Naive thymus-derived CD4-positive, alpha-beta T cell (primary cell): ENCODE results near the gene PBX3. TPM values are rescaled to one million over a fixed set of nuclear protein-coding genes. Genes with fewer than 3 reads are reported as not detected.
A peak's percentile ranks its signal among the peaks of the same experiment; 100 is the strongest.
"Not testable (repeated sequence)": the region's sequence is repeated elsewhere in the genome, so short reads cannot be mapped to it uniquely, and the experiment has no call there.

Experiments used
- ATAC-seq: fragments of 150-1000 bp; cut with Tn5 transposase; 2 replicates; pipeline ENCODE4 v1.10.0; 2021; ENCODE audit warnings: mild to moderate bottlenecking, moderate library complexity
- CTCF ChIA-PET: fragments of 350-600 bp; sonication (Branson Sonifier 250); formaldehyde crosslinking; loops from one replicate; lab custom pipeline; 2021; ENCODE audit warnings: antibody characterized with exemption; lab: Charles Lee
- POLR2A ChIA-PET: fragments of 350-600 bp; sonication (Branson Sonifier 250); formaldehyde crosslinking; loops from one replicate; lab custom pipeline; 2021; ENCODE audit warnings: antibody characterized with exemption, inconsistent platforms; lab: Charles Lee
- DNase-seq, 9 donors: peaks; one replicate each; pipeline versions ENCODE4 v3.0.0 to v3.0.0-alpha.2; 2020 to 2022; ENCODE audit warnings: mixed read lengths in 1 of 9
- H3K27ac ChIP-seq: one replicate; pipeline ENCODE4 v1.7.0; 2013; ENCODE audit warnings: mild to moderate bottlenecking, low read depth, low read length, moderate library complexity
- H3K27me3 ChIP-seq, 2 donors: one replicate each; pipeline ENCODE4 v1.7.0; 2013; ENCODE audit warnings: low read length in 2 of 2, mild to moderate bottlenecking in 2 of 2, moderate library complexity in 2 of 2; ENCODE audit not compliant: control insufficient read depth in 2 of 2, insufficient read depth in 2 of 2
- H3K36me3 ChIP-seq, 3 experiments: 1 replicate in 2 of 3; 2 replicates in 1 of 3; pipeline ENCODE4 v1.7.0; 2013; ENCODE audit warnings: low read length in 3 of 3, mild to moderate bottlenecking in 3 of 3, moderate library complexity in 1 of 3; ENCODE audit not compliant: insufficient read depth in 3 of 3, control insufficient read depth in 2 of 3
- H3K4me1 ChIP-seq, 2 donors: one replicate each; pipeline ENCODE4 v1.7.0; 2013; ENCODE audit warnings: low read length in 2 of 2, mild to moderate bottlenecking in 2 of 2, moderate library complexity in 1 of 2; ENCODE audit not compliant: control insufficient read depth in 2 of 2, insufficient read depth in 2 of 2
- H3K4me3 ChIP-seq: 2 replicates; pipeline ENCODE4 v1.7.0; 2013; ENCODE audit warnings: mild to moderate bottlenecking, low read length
- H3K9me3 ChIP-seq, 3 experiments: 1 replicate in 2 of 3; 2 replicates in 1 of 3; pipeline ENCODE4 v1.7.0; 2013; ENCODE audit warnings: low read length in 3 of 3; ENCODE audit not compliant: control insufficient read depth in 2 of 3
- H3K27ac Mint-ChIP-seq, 9 donors: one replicate each; pipeline ENCODE4 v1.8.0; 2020 to 2022; ENCODE audit warnings: mixed read lengths in 9 of 9, mild to moderate bottlenecking in 8 of 9, moderate library complexity in 5 of 9, inconsistent platforms in 2 of 9
- H3K27me3 Mint-ChIP-seq, 5 donors: one replicate each; pipeline ENCODE4 v1.8.0; 2021 to 2022; ENCODE audit warnings: mixed read lengths in 5 of 5, mild to moderate bottlenecking in 1 of 5
- H3K36me3 Mint-ChIP-seq, 5 donors: one replicate each; pipeline ENCODE4 v1.8.0; 2020 to 2022; ENCODE audit warnings: mixed read lengths in 5 of 5, mild to moderate bottlenecking in 3 of 5, inconsistent platforms in 1 of 5
- H3K4me1 Mint-ChIP-seq, 7 donors: one replicate each; pipeline ENCODE4 v1.8.0; 2020 to 2022; ENCODE audit warnings: mixed read lengths in 7 of 7, mild to moderate bottlenecking in 3 of 7, inconsistent platforms in 1 of 7
- H3K4me3 Mint-ChIP-seq, 10 donors: one replicate each; pipeline ENCODE4 v1.8.0; 2020 to 2022; ENCODE audit warnings: mild to moderate bottlenecking in 10 of 10, mixed read lengths in 10 of 10, moderate library complexity in 6 of 10, inconsistent platforms in 2 of 10
- H3K9me3 Mint-ChIP-seq, 11 donors: one replicate each; pipeline ENCODE4 v1.8.0; 2020 to 2022; ENCODE audit warnings: mixed read lengths in 11 of 11, mild to moderate bottlenecking in 4 of 11, inconsistent platforms in 1 of 11, moderate library complexity in 1 of 11
- intact Hi-C, 2 donors: fragments of 100-400 bp; cut with micrococcal nuclease; formaldehyde crosslinking; loops; one replicate each; pipeline ENCODE4 v1.15.1; 2023
- polyA plus RNA-seq, 2 donors: library from polyadenylated mRNA; unstranded; fragments of 300-500 nt; fragmentation: Illumina TruSeq; gene quantifications; one replicate each; pipeline ENCODE4 v1.2.3, GENCODE V29; 2021
- total RNA-seq, 6 experiments: library from RNA in 5 of 6; stranded (reverse) in 5 of 6; gene quantifications; 1 replicate in 5 of 6; 2 replicates in 1 of 6; pipeline ENCODE4 v1.2.3 and lab custom pipeline; 2021 to 2026

Gene PBX3
- total and polyA plus RNA-seq, 7 experiments from 2014 or later, result 3.6 to 38.1 (median 18.9) TPM

GRCh38 chr9:125820100-125820804 lies 73.1 kb downstream of the PBX3 start:
- no peaks in the 10 kb centered on the region for H3K9me3 ChIP-seq
- Mint-ChIP-seq H3K36me3 (no peaks in the 10 kb centered on the region), H3K27me3 (peaks cover 0 to 6% (median 0%) of the 10 kb centered on the region in 5 donors), H3K27ac (peak overlapping the region in 7 of 9 donors; percentile 21 to 81 (median 39)), H3K4me3 (peak overlapping the region in 2 of 10 donors; percentile 2 to 18), H3K4me1 (peaks cover 10 to 50% (median 31%) of the 10 kb centered on the region in 7 donors), H3K9me3 (no peaks in the 10 kb centered on the region)
- no peak overlapping the region for H3K27ac ChIP-seq
- peaks cover 12 to 18% of the 10 kb centered on the region in 2 donors for H3K4me1 ChIP-seq
- intact Hi-C loops, result loop anchor here in 1 of 2 donors (5.0 kb wide), 1 partner anchor 67 kb away; no protein-coding TSS in a partner anchor
- ChIA-PET POLR2A (interaction anchor here (1.0 to 3.2 kb wide), 3 partner anchors 10 to 72 kb away, joined by 4 to 15 read pairs (median 4); no protein-coding TSS in a partner anchor), CTCF (no interaction called here)
- no peaks in the 10 kb centered on the region for H3K36me3 ChIP-seq
- ATAC-seq (peak; percentile 55), DNase-seq (peak in 6 of 9 donors; percentile 11 to 54 (median 34))
- no peak overlapping the region for H3K4me3 ChIP-seq
- H3K27me3 ChIP-seq, result no peaks in the 10 kb centered on the region

- H3K4me1 Mint-ChIP-seq, result peaks cover 12 to 57% (median 39%) of the 10 kb centered on the region in 7 donors
Observed at GRCh38 chr9:125821078-125821477, 73.9 kb downstream of the PBX3 start.

GRCh38 chr9:125822160-125822559 lies 75.0 kb downstream of the PBX3 start:
- peaks cover 0 to 6% (median 0%) of the 10 kb centered on the region in 5 donors for H3K27me3 Mint-ChIP-seq
- no peak overlapping the region for H3K27ac ChIP-seq
- H3K27ac Mint-ChIP-seq, result peak overlapping the region in 2 of 9 donors; percentile 20 to 36
- H3K4me3 Mint-ChIP-seq, result peak overlapping the region in 1 of 10 donors; percentile 9
- intact Hi-C loops, result loop anchor here in 1 of 2 donors (1.0 to 5.0 kb wide), 2 partner anchors 8 to 65 kb away; no protein-coding TSS in a partner anchor
- ChIA-PET CTCF (no interaction called here), POLR2A (interaction anchor here (0.7 to 3.2 kb wide), 3 partner anchors 8 to 121 kb away, joined by 3 to 15 read pairs (median 7); no protein-coding TSS in a partner anchor)
- H3K4me3 ChIP-seq, result no peak overlapping the region
- H3K27me3 ChIP-seq, result no peaks in the 10 kb centered on the region
- no peaks in the 10 kb centered on the region for H3K9me3 ChIP-seq
- H3K36me3 ChIP-seq, result no peaks in the 10 kb centered on the region
- no peaks in the 10 kb centered on the region for H3K9me3 Mint-ChIP-seq
- DNase-seq (no peak), ATAC-seq (no peak)
- no peaks in the 10 kb centered on the region for H3K36me3 Mint-ChIP-seq
- peaks cover 12 to 62% (median 41%) of the 10 kb centered on the region in 7 donors for H3K4me1 Mint-ChIP-seq
- peaks cover 12 to 22% of the 10 kb centered on the region in 2 donors for H3K4me1 ChIP-seq

More at GRCh38 chr9:125821078-125821477, 73.9 kb downstream of the PBX3 start:
- intact Hi-C loops, result loop anchor here in 1 of 2 donors (5.0 kb wide), 1 partner anchor 66 kb away; no protein-coding TSS in a partner anchor
- DNase-seq, result no peak
- H3K4me3 ChIP-seq, result no peak overlapping the region
- POLR2A ChIA-PET, result interaction anchor here (0.5 to 3.2 kb wide), 4 partner anchors 9 to 667 kb away, joined by 3 to 15 read pairs (median 4); no protein-coding TSS in a partner anchor
- CTCF ChIA-PET, result no interaction called here
- H3K36me3 ChIP-seq, result no peaks in the 10 kb centered on the region
- Mint-ChIP-seq H3K9me3 (no peaks in the 10 kb centered on the region), H3K4me3 (peak overlapping the region in 5 of 10 donors; percentile 12 to 45 (median 40)), H3K36me3 (no peaks in the 10 kb centered on the region), H3K27me3 (peaks cover 0 to 6% (median 0%) of the 10 kb centered on the region in 5 donors), H3K27ac (peak overlapping the region in 7 of 9 donors; percentile 14 to 74 (median 31))
- no peak for ATAC-seq
- no peak overlapping the region for H3K27ac ChIP-seq
- H3K9me3 ChIP-seq, result no peaks in the 10 kb centered on the region
- peaks cover 12 to 22% of the 10 kb centered on the region in 2 donors for H3K4me1 ChIP-seq
- H3K27me3 ChIP-seq, result no peaks in the 10 kb centered on the region

- no peak for ATAC-seq
- peaks cover 12 to 22% of the 10 kb centered on the region in 2 donors for H3K4me1 ChIP-seq
- Mint-ChIP-seq H3K9me3 (no peaks in the 10 kb centered on the region), H3K36me3 (no peaks in the 10 kb centered on the region), H3K27ac (peak overlapping the region in 8 of 9 donors; percentile 90 to 97 (median 94)), H3K27me3 (peaks cover 0 to 6% (median 0%) of the 10 kb centered on the region in 5 donors), H3K4me3 (peak overlapping the region in 7 of 10 donors; percentile 10 to 93 (median 87)), H3K4me1 (peaks cover 12 to 69% (median 42%) of the 10 kb centered on the region in 7 donors)
- H3K27ac ChIP-seq, result no peak overlapping the region
- no peaks in the 10 kb centered on the region for H3K36me3 ChIP-seq
- intact Hi-C loops, result loop anchor here in 1 of 2 donors (1.0 to 5.0 kb wide), 2 partner anchors 7 to 64 kb away; no protein-coding TSS in a partner anchor
- H3K4me3 ChIP-seq, result no peak overlapping the region
- DNase-seq, result no peak
- H3K27me3 ChIP-seq, result no peaks in the 10 kb centered on the region
- ChIA-PET CTCF (no interaction called here), POLR2A (interaction anchor here (0.7 to 2.1 kb wide), 3 partner anchors 74 to 563 kb away, joined by 3 to 8 read pairs (median 7); no protein-coding TSS in a partner anchor)
- no peaks in the 10 kb centered on the region for H3K9me3 ChIP-seq
Observed at GRCh38 chr9:125822902-125823301, 75.7 kb downstream of the PBX3 start.

GRCh38 chr9:125823874-125824406 lies 76.8 kb downstream of the PBX3 start:
- H3K9me3 ChIP-seq, H3K27me3 Mint-ChIP-seq, H3K36me3 Mint-ChIP-seq, H3K9me3 Mint-ChIP-seq, H3K27me3 ChIP-seq, CTCF ChIA-PET, H3K36me3 ChIP-seq: not testable (repeated sequence)
- peak overlapping the region; percentile 73 to 93 (median 87) for H3K4me3 Mint-ChIP-seq
- peaks cover 16 to 78% (median 51%) of the 10 kb centered on the region in 7 donors for H3K4me1 Mint-ChIP-seq
- peak overlapping the region; percentile 76 for H3K27ac ChIP-seq
- DNase-seq (peak in 7 of 9 donors; percentile 56 to 76 (median 65)), ATAC-seq (peak; percentile 89)
- peak overlapping the region; percentile 52 for H3K4me3 ChIP-seq
- peak overlapping the region; percentile 63 to 97 (median 93) for H3K27ac Mint-ChIP-seq
- POLR2A ChIA-PET, result interaction anchor here (0.6 to 2.1 kb wide), 3 partner anchors 65 to 648 kb away, joined by 3 to 8 read pairs (median 6); no protein-coding TSS in a partner anchor
- H3K4me1 ChIP-seq, result peaks cover 12 to 22% of the 10 kb centered on the region in 2 donors
- intact Hi-C loops, result loop anchor here (1.0 to 5.0 kb wide), 4 partner anchors 63 to 117 kb away; partner anchors contain the start of genes MAPKAP1 (in 1 of the 2) and PBX3 (in 1 of the 2)

GRCh38 chr9:125825762-125826161 lies 78.6 kb downstream of the PBX3 start:
- Histone ChIP-seq H3K27me3 (no peaks in the 10 kb centered on the region), H3K36me3 (no peaks in the 10 kb centered on the region), H3K4me1 (peaks cover 16 to 26% of the 10 kb centered on the region in 2 donors), H3K27ac (peak overlapping the region; percentile 3), H3K4me3 (no peak overlapping the region), H3K9me3 (no peaks in the 10 kb centered on the region)
- no peak for ATAC-seq
- DNase-seq, result no peak
- Mint-ChIP-seq H3K36me3 (no peaks in the 10 kb centered on the region), H3K4me1 (peaks cover 16 to 80% (median 49%) of the 10 kb centered on the region in 7 donors), H3K4me3 (peak overlapping the region in 9 of 10 donors; percentile 37 to 69 (median 59)), H3K27ac (peak overlapping the region in 8 of 9 donors; percentile 48 to 92 (median 80)), H3K27me3 (peaks cover 0 to 6% (median 0%) of the 10 kb centered on the region in 5 donors), H3K9me3 (no peaks in the 10 kb centered on the region)
- POLR2A ChIA-PET, result no interaction called here
- CTCF ChIA-PET, result no interaction called here
- intact Hi-C loops, result loop anchor here in 1 of 2 donors (2.0 kb wide), 1 partner anchor 79 kb away; the partner anchor contains the start of gene PBX3
